GM12892 (cell line): ENCODE data around the gene GUF1. TPM values are rescaled to one million over a fixed set of nuclear protein-coding genes. Genes with fewer than 3 reads are reported as not detected.
A peak's percentile ranks its signal among the peaks of the same experiment; 100 is the strongest.

Experiments used
- DNase-seq: peaks from one replicate; pipeline ENCODE4 v3.0.0; 2011; ENCODE audit not compliant: insufficient read length
- FAIRE-seq: peaks from 2 replicates; lab custom pipeline; 2011; peaks lifted over from hg19 to GRCh38; lab: Jason Lieb, UNC
- POLR2A ChIP-seq: IDR thresholded peaks from 2 replicates; pipeline ENCODE4 v1.6.1; 2011; ENCODE audit warnings: low read depth, low read length, control low read depth
- POLR2AphosphoS5 ChIP-seq: IDR thresholded peaks from 2 replicates; pipeline ENCODE4 v1.6.1; 2011; ENCODE audit warnings: low read depth, low read length, control low read depth
- TAF1 ChIP-seq: IDR thresholded peaks from 2 replicates; pipeline ENCODE4 v1.6.1; 2011; ENCODE audit warnings: low read depth, mild to moderate bottlenecking, control low read depth, low read length, borderline replicate concordance
- polyA plus RNA-seq: library from polyadenylated mRNA; unstranded; fragments of >200 nt; gene quantifications from one replicate; pipeline ENCODE4 v1.2.1, GENCODE V29; 2012; ENCODE audit warnings: missing spikeins, inconsistent platforms; ENCODE audit not compliant: missing spikeins

GUF1 gene, protein sequence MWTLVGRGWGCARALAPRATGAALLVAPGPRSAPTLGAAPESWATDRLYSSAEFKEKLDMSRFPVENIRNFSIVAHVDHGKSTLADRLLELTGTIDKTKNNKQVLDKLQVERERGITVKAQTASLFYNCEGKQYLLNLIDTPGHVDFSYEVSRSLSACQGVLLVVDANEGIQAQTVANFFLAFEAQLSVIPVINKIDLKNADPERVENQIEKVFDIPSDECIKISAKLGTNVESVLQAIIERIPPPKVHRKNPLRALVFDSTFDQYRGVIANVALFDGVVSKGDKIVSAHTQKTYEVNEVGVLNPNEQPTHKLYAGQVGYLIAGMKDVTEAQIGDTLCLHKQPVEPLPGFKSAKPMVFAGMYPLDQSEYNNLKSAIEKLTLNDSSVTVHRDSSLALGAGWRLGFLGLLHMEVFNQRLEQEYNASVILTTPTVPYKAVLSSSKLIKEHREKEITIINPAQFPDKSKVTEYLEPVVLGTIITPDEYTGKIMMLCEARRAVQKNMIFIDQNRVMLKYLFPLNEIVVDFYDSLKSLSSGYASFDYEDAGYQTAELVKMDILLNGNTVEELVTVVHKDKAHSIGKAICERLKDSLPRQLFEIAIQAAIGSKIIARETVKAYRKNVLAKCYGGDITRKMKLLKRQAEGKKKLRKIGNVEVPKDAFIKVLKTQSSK
- polyA plus RNA-seq = 21.8 TPM

DNA sequence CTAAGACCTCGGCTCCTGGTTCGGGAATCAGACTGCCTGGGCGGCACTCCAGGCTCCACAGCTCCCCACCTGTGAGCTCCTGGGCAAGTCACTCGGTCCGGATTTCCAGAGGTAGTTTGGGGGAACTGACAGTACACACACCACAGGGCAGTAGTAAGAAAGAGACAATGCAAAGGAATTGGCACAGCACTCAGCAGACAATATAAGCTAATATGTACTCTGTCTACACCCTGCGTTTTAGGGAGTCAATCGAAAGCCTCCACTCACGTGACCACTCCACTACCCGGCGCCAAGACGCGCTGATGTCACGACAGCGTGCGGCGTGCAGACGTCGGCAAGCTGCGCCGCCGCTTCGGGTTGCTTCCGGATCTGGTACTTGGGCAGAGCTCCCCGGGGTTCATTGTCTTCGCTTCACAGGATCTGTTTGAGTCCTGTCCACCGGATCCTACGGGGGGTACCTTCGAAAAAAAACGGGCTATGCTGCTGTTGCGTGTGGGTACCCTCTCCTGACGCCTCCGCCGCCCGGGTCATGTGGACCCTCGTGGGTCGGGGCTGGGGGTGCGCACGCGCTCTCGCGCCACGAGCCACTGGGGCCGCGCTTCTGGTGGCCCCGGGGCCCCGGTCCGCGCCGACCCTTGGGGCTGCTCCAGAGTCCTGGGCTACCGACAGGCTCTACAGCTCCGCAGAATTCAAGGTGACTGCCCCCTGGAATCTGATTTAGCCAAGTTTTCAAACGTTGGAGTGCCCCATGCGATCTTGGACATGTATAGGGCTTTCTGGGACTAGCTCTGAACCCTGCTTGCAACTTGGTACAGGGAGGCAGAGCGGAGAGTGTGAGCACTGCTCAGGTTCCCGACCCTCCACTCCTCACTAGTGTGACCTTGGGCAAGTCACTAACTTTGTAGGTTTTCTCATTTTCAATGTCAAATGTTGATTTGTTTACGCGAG lies at the start of gene GUF1:
Gene GUF1 (plus strand): TSS at position 327 of the 948 bp plus-strand sequence. CDS start 203 bp downstream, at position 530.
- FAIRE-seq (peak; percentile 98), DNase-seq (peak; percentile 56)
- TF ChIP-seq POLR2A = peak; percentile 95
- TF ChIP-seq POLR2AphosphoS5 = peak; percentile 91
- peak; percentile 80 for TF ChIP-seq TAF1

DNA sequence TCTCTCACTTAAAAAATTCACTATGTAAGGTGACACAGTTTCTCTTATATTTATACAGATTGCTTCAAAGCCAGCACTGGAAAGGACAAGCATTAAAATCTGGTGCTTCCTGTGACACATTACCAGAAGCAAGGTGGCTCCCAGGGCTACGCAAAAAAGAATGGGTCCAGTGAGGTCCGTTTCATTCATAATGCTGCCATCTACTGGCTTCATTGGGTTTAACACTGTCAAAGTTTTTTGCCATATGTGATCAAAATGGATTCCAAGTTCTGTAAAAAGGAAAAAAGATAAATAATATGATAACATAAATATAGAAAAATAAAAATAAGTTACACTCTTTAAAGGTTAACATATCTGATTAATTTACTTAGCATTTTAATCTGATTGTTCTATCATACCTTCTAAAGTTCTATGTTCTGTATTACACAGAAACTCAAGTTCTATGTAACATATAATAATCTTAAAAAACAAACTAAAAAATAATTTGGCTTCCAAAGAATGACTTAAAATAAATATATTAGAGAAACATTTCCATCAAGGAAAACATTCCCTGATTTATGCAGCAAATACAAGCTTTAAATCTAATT lies 48.8 kb upstream of the GUF1 start:
- FAIRE-seq (peak; percentile 63), DNase-seq (no peak)
- no peak for TF ChIP-seq TAF1

DNA sequence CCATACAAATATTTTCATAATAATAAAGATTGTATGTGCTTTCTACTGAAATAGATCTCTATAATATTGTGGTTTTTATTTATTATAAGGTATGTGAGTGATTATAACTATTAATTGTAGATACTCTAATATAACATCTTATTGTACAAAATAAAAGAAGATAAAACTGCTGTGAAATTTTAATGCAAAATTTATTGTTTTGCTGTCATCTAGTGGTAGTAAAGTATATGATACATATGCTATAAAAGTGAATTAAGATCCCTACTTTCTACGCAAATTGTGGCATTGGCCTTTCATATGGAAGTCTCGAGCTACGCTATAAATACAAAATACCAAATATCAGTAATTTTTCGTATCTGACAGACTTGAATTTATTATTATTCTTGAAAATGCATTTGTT lies 46.1 kb upstream of the GUF1 start:
- DNase-seq (no peak), FAIRE-seq (no peak)
- TF ChIP-seq POLR2A (no peak), POLR2AphosphoS5 (no peak), TAF1 (no peak)

DNA sequence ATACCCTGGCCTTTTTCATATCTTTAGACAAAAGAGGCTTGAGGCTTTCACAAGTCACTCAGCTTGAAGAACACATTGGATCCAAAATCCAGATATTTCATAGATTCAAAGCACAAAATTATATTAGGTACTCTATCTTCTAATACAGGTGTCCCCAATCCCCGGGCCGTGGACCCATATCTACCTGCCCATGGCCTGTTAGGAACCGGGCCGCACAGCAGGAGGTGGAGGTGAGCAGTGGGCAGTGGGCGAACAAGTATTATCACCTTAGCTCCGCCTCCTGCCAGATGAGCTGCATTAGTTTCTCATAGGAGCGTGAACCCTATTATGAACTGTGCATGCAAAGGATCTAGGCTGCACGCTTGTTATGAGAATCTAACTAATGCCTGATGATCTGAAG lies 45.5 kb upstream of the GUF1 start:
- FAIRE-seq (no peak), DNase-seq (no peak)
- TF ChIP-seq POLR2AphosphoS5 (no peak), TAF1 (no peak), POLR2A (no peak)

DNA sequence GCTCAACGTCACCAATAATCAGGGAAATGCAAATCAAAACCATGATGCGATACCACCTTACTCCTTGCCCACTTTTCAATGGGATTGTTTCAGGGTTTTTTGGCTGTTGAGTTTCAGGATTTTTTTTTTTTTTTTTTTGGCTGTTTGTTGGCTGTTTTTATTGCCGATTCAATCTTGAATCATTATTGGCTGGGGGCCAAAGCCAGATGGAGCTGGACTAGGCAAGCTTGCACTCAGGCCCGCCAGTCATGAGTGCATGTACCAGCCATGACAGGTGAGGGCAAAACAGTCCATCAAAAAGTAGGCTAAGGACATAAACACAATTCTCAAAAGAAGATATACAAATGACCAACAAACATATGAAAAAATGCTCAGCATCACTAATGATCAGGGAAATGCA lies 40.1 kb upstream of the GUF1 start:
- FAIRE-seq (no peak), DNase-seq (no peak)
- no peak for TF ChIP-seq TAF1
- TF ChIP-seq POLR2AphosphoS5 = no peak
- TF ChIP-seq POLR2A = no peak

DNA sequence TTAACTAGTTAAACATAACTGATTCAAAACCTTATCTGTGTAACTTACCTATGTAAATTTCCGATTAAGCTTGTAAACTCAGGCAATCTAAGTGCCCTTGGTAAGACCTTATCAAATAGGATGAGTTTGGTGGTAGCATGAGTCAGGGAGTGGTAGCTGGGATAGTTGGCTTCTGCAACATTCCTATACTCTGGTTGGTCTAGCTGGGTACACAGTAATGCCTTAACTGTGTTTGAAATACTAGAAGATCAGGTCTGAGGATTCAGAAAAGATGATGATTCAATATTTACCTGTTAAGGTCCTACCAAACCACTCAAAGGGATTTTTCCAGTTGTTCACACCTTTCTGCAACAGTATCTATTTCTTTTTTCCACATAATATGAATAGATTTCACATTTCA lies 32.1 kb upstream of the GUF1 start:
- no peak for TF ChIP-seq POLR2A
- no peak for TF ChIP-seq TAF1
- TF ChIP-seq POLR2AphosphoS5 = no peak
- DNase-seq (no peak), FAIRE-seq (no peak)

DNA sequence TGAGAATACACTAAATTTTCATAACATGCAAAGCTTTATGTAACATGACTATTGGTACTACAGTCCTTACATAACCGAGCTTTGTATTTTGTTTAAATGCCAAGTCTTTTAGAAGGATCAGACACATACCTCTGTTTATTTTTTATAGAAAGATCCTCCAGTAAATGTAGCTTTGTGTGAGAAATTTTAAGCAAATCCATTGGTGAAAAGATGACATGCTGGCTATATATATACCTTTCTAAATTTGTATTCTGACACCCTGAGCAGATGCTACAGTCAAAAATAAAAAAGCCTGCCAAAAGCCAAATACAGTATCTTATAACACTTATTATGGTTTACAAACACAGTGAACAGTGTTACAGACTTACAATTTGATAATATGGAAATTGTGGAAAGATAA lies 26.8 kb upstream of the GUF1 start, which contains the start of gene YIPF7:
Gene YIPF7 (minus strand): TSS at position 201 of the 400 bp plus-strand sequence. CDS start 1,525 bp downstream, outside the sequence.
- FAIRE-seq (no peak), DNase-seq (no peak)
- TF ChIP-seq TAF1 (no peak), POLR2A (no peak), POLR2AphosphoS5 (no peak)

DNA sequence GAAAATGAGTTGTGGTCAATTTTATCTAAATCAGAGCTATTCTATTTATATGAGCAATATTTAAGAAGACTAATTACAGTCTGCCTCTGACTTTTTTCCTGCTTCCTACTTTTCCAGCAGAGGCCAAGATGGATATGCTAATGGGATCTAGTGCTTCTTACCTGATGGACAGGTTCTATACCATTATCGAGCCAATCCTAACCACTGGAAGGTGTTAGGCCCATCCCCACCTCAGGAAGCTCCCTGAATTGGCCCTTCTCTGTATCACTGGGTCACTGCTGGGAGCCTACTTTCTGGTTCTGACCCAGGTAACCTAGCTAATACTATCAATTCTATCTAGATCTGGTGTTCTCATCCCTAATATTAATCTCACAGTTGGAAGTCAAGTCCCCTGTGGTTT lies 26.2 kb upstream of the GUF1 start:
- FAIRE-seq (no peak), DNase-seq (no peak)
- TF ChIP-seq POLR2A = no peak
- TF ChIP-seq TAF1 = no peak
- no peak for TF ChIP-seq POLR2AphosphoS5

DNA sequence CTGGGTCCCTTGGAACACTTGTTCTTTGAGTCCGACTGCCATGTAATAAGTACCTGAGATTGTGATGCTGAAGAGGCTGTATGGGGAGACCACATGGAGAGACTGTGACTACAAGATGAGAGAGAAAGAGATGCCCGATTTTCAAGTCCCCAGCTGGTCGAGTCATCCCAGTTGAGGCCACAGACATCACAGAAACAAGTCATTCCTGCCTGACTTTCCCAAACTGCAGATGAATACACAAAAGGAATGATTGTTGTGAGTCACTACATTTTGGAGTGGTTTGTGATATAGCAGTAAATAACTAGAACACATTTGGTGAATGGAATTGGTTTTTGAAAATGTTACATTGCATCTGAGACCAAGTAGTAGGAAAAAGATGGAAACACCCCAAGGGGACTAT lies 17.8 kb upstream of the GUF1 start:
- FAIRE-seq (no peak), DNase-seq (no peak)
- TF ChIP-seq POLR2A (no peak), TAF1 (no peak), POLR2AphosphoS5 (no peak)

DNA sequence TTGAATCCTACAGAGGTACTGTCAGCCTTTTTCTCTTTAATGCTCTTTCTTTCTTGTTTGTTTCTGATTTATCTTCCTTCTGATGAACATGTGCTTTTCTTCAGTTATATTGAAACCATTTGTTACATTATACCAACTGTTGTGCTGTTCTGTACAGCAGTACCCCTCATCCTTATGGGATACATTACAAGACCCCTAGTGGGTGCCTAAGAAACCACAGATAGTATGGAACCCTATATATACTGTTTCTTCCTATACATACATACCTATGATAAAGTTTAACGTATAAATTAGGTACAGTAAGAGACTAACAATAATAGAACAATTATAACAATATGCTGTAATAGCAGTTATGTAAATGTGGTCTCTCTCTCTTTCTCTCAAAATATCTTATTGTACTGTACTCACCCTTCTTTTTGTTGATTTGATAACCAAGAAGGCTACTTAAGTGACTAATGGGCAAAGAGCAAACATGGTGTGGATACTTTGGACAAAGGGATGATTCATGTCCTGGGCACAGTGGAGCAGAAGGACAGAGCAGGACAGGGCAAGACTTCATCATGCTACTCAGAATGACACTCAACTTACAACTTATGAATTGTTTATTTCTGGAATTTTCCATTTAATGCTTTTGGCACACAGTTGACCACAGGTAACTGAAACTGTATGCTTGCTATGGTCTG lies 16.1 kb upstream of the GUF1 start:
- TF ChIP-seq POLR2A = no peak
- no peak for TF ChIP-seq POLR2AphosphoS5
- no peak for TF ChIP-seq TAF1
- FAIRE-seq = no peak
- DNase-seq = no peak
